NCI-H510A treated with DMSO at 0.1 percent for 48 hours (cell line): ENCODE measurements around the gene CD300H.
"Not testable (repeated sequence)": the region's sequence is repeated elsewhere in the genome, so short reads cannot be mapped to it uniquely, and the experiment has no call there.

Source experiments
- DNase-seq: peaks from one replicate; lab custom pipeline; 2025; lab: John Stamatoyannopoulos, UW

CD300H gene

GRCh38 chr17:74584292-74585060 is 17.2 kb upstream of the CD300H start:
- DNase-seq, result no peak

GRCh38 chr17:74582633-74583032 is 15.3 kb upstream of the CD300H start:
- no peak for DNase-seq

GRCh38 chr17:74579900-74580299 is 12.6 kb upstream of the CD300H start:
- DNase-seq, result no peak

- no peak for DNase-seq
Observed at GRCh38 chr17:74578979-74579378, 11.7 kb upstream of the CD300H start.

- no peak for DNase-seq
Observed at GRCh38 chr17:74574489-74575142, 7.3 kb upstream of the CD300H start.

- not testable (repeated sequence) for DNase-seq
Observed at GRCh38 chr17:74573635-74574034, 6.3 kb upstream of the CD300H start.

- no peak for DNase-seq
Observed at GRCh38 chr17:74573169-74573568, 5.9 kb upstream of the CD300H start.

- DNase-seq, result no peak
Observed at GRCh38 chr17:74571621-74572270, 4.4 kb upstream of the CD300H start.

GRCh38 chr17:74569020-74570003 is 2.0 kb upstream of the CD300H start:
- peak; percentile 10 for DNase-seq

GRCh38 chr17:74568106-74568873 is 981 bp upstream of the CD300H start:
- no peak for DNase-seq

GRCh38 chr17:74566132-74566753 is 1.1 kb downstream of the CD300H start:
- no peak for DNase-seq

- DNase-seq, result no peak
Observed at GRCh38 chr17:74565126-74565525, 2.2 kb downstream of the CD300H start.

GRCh38 chr17:74563358-74563757 is 4.0 kb downstream of the CD300H start:
- DNase-seq, result no peak

GRCh38 chr17:74561586-74561985 is 5.7 kb downstream of the CD300H start:
- DNase-seq, result no peak

- DNase-seq, result peak; percentile 28
Observed at GRCh38 chr17:74558882-74559519, 8.3 kb downstream of the CD300H start.

- DNase-seq, result not testable (repeated sequence)
Observed at GRCh38 chr17:74558402-74558801, 8.9 kb downstream of the CD300H start.

- DNase-seq, result no peak
Observed at GRCh38 chr17:74555427-74555940, 11.8 kb downstream of the CD300H start.

GRCh38 chr17:74554909-74555308 is 12.4 kb downstream of the CD300H start:
- DNase-seq, result no peak

GRCh38 chr17:74552037-74552436 is 15.3 kb downstream of the CD300H start:
- DNase-seq, result no peak

- no peak for DNase-seq
Observed at GRCh38 chr17:74550602-74551001, 16.7 kb downstream of the CD300H start.
